Activated naive CD8-positive, alpha-beta T cell treated with anti-CD3 and anti-CD28 coated beads, Interleukin-2, amount 10 ng/mL, durations not matched to agents 7 days and 5 days (primary cell): Measurements from ENCODE around the gene SORCS3. TPM values are rescaled to one million over a fixed set of nuclear protein-coding genes. Genes with fewer than 3 reads are reported as not detected.

ENCODE experiments used
- ATAC-seq: fragments of 150-1000 bp; cut with Tn5 transposase; one replicate; pipeline ENCODE4 v1.10.0; 2021; ENCODE audit warnings: low read depth, moderate library complexity
- POLR2A ChIA-PET: fragments of 350-600 bp; sonication (Branson Sonifier 250); formaldehyde crosslinking; loops from one replicate; lab custom pipeline; 2021; ENCODE audit warnings: antibody characterized with exemption; lab: Charles Lee
- DNase-seq: peaks from one replicate; pipeline ENCODE4 v3.0.0; 2021
- H3K27ac Mint-ChIP-seq: one replicate; pipeline ENCODE4 v1.8.0; 2022; ENCODE audit warnings: mild to moderate bottlenecking, mixed read lengths
- H3K27me3 Mint-ChIP-seq: one replicate; pipeline ENCODE4 v1.8.0; 2022; ENCODE audit warnings: mild to moderate bottlenecking, moderate library complexity, mixed read lengths
- H3K36me3 Mint-ChIP-seq: one replicate; pipeline ENCODE4 v1.8.0; 2021; ENCODE audit warnings: mild to moderate bottlenecking, mixed read lengths
- H3K4me1 Mint-ChIP-seq: one replicate; pipeline ENCODE4 v1.8.0; 2021; ENCODE audit warnings: mixed read lengths
- H3K4me3 Mint-ChIP-seq: one replicate; pipeline ENCODE4 v1.8.0; 2022; ENCODE audit warnings: mild to moderate bottlenecking, moderate library complexity, mixed read lengths
- H3K9me3 Mint-ChIP-seq: one replicate; pipeline ENCODE4 v1.8.0; 2021; ENCODE audit warnings: mixed read lengths
- total RNA-seq, 2 experiments: library from RNA; stranded (reverse); gene quantifications; one replicate each; pipeline ENCODE4 v1.2.3, GENCODE V29; 2021

The SORCS3 gene
- total RNA-seq, 2 experiments from 2014 or later = not detected

- H3K27ac Mint-ChIP-seq = no peak overlapping the region
- H3K36me3 Mint-ChIP-seq = no peaks in the 10 kb centered on the region
- POLR2A ChIA-PET = no interaction called here
- peaks cover 3% of the 10 kb centered on the region for H3K9me3 Mint-ChIP-seq
- no peak overlapping the region for H3K4me3 Mint-ChIP-seq
- DNase-seq = no peak
- no peaks in the 10 kb centered on the region for H3K4me1 Mint-ChIP-seq
- H3K27me3 Mint-ChIP-seq = no peaks in the 10 kb centered on the region
- ATAC-seq = no peak
Measured at GRCh38 chr10:105026566-105026965, 385.5 kb downstream of the SORCS3 start.

- Mint-ChIP-seq H3K27ac (no peak overlapping the region), H3K9me3 (peaks cover 3% of the 10 kb centered on the region), H3K27me3 (no peaks in the 10 kb centered on the region), H3K4me1 (no peaks in the 10 kb centered on the region), H3K36me3 (no peaks in the 10 kb centered on the region), H3K4me3 (no peak overlapping the region)
- DNase-seq (no peak), ATAC-seq (no peak)
- POLR2A ChIA-PET = no interaction called here
Measured at GRCh38 chr10:105029286-105029685, 388.2 kb downstream of the SORCS3 start.

DNA sequence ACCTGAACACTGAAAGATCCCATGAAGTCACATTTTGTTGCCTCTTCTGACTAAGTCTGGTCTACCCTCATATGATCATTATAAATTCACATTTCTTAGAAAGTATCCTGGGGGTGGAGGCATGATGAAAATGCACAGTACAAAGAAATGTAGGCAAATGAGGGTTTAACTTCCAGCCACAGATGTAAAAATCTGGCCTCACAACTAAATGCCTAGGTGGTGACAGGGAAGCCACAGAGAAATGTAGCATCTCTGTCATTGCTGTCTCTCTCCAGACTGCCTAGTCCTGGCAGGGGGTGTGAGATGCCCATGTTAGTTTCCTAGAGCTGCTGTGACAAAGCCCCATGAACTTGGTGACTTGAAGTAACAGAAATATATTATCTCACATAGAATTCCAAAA lies 395.9 kb downstream of the SORCS3 start:
- no peaks in the 10 kb centered on the region for H3K27me3 Mint-ChIP-seq
- no peak overlapping the region for H3K27ac Mint-ChIP-seq
- no peak for DNase-seq
- H3K4me1 Mint-ChIP-seq = no peaks in the 10 kb centered on the region
- no peaks in the 10 kb centered on the region for H3K36me3 Mint-ChIP-seq
- ATAC-seq = no peak
- H3K4me3 Mint-ChIP-seq = no peak overlapping the region
- POLR2A ChIA-PET = no interaction called here
- H3K9me3 Mint-ChIP-seq = no peaks in the 10 kb centered on the region

GRCh38 chr10:105041956-105042355 lies 400.9 kb downstream of the SORCS3 start:
- DNase-seq (no peak), ATAC-seq (no peak)
- Mint-ChIP-seq H3K27me3 (no peaks in the 10 kb centered on the region), H3K4me3 (no peak overlapping the region), H3K9me3 (no peaks in the 10 kb centered on the region), H3K27ac (no peak overlapping the region), H3K4me1 (no peaks in the 10 kb centered on the region), H3K36me3 (no peaks in the 10 kb centered on the region)
- POLR2A ChIA-PET = no interaction called here

GRCh38 chr10:105042906-105043552 lies 401.9 kb downstream of the SORCS3 start:
- Mint-ChIP-seq H3K27ac (no peak overlapping the region), H3K36me3 (no peaks in the 10 kb centered on the region), H3K4me3 (no peak overlapping the region), H3K27me3 (no peaks in the 10 kb centered on the region), H3K9me3 (peaks cover 2% of the 10 kb centered on the region), H3K4me1 (no peaks in the 10 kb centered on the region)
- POLR2A ChIA-PET = no interaction called here
- DNase-seq (no peak), ATAC-seq (no peak)

GRCh38 chr10:105044902-105045301 lies 403.8 kb downstream of the SORCS3 start:
- Mint-ChIP-seq H3K27me3 (no peaks in the 10 kb centered on the region), H3K27ac (no peak overlapping the region), H3K36me3 (no peaks in the 10 kb centered on the region), H3K4me3 (no peak overlapping the region), H3K9me3 (peaks cover 2% of the 10 kb centered on the region), H3K4me1 (no peaks in the 10 kb centered on the region)
- no peak for DNase-seq
- POLR2A ChIA-PET = no interaction called here
- ATAC-seq = no peak

DNA sequence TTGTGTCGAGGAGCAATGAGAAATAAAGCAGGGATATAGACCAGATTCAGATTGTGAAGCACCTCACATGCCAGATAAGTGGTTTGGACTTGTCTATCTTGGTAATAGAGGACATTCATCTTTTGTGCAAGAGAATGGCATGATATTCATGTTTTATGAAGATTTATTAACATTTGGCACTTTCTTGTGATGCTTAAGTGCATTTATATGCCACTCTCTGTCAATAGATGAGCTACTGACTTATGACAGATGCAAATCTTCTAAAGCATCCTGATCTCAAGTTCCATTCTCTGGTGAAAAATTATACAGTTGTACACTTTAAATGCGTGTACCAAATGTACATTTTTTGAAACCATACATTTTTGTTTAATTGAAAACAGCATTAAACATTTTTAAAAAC lies 415.3 kb downstream of the SORCS3 start:
- H3K27me3 Mint-ChIP-seq = no peaks in the 10 kb centered on the region
- H3K9me3 Mint-ChIP-seq = peaks cover 3% of the 10 kb centered on the region
- no peaks in the 10 kb centered on the region for H3K36me3 Mint-ChIP-seq
- H3K4me3 Mint-ChIP-seq = no peak overlapping the region
- H3K4me1 Mint-ChIP-seq = no peaks in the 10 kb centered on the region
- no peak for DNase-seq
- POLR2A ChIA-PET = no interaction called here
- no peak overlapping the region for H3K27ac Mint-ChIP-seq
- ATAC-seq = no peak

DNA sequence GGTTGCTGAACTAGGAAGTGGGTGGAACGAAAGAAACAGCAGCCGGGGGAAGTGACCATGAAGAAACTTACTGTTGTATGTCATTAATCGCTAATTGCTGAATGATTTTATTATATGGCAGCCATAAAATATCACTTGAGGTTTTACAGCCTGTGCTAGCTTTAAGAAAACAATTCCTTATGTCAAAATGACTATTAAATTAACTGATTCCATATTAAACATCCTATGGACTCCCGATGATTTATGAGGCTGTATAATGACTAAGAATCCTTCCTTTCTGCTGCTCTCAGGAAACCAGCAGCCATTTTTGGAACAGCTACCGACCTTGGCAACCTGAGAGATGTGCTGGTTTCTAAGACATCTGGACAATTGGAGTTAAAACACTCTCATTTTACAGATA lies 421.9 kb downstream of the SORCS3 start:
- Mint-ChIP-seq H3K27me3 (no peaks in the 10 kb centered on the region), H3K36me3 (no peaks in the 10 kb centered on the region), H3K4me3 (no peak overlapping the region), H3K27ac (no peak overlapping the region), H3K4me1 (no peaks in the 10 kb centered on the region), H3K9me3 (no peaks in the 10 kb centered on the region)
- ATAC-seq (no peak), DNase-seq (no peak)
- POLR2A ChIA-PET = no interaction called here

- Mint-ChIP-seq H3K36me3 (no peaks in the 10 kb centered on the region), H3K27ac (no peak overlapping the region), H3K9me3 (no peaks in the 10 kb centered on the region), H3K4me1 (no peaks in the 10 kb centered on the region), H3K27me3 (no peaks in the 10 kb centered on the region), H3K4me3 (no peak overlapping the region)
- ATAC-seq (no peak), DNase-seq (no peak)
- POLR2A ChIA-PET = no interaction called here
Measured at GRCh38 chr10:105063796-105064195, 422.7 kb downstream of the SORCS3 start.

DNA sequence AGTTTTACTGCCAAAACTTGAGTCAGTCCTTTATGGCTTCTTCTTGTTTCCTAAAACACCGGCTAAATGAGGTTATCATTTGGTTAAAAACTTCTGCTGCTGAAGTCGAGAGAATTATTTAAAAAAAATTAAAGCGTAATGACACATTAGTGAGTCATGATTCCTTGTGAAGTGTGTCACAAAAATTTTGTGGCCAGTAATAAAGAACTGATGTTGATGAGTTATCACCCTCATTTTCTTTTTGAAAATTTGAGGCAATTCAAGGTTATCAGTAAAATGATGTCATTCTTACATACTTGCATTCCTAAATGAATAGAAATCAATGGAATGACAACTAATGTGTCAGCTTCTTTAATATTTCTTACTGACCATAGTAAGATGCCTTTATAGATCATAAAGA lies 427.4 kb downstream of the SORCS3 start:
- no peak for ATAC-seq

GRCh38 chr10:105070249-105070648 lies 429.2 kb downstream of the SORCS3 start:
- H3K4me1 Mint-ChIP-seq = no peaks in the 10 kb centered on the region
- no peak for DNase-seq
- no peak for ATAC-seq
- no peaks in the 10 kb centered on the region for H3K36me3 Mint-ChIP-seq
- no peak overlapping the region for H3K4me3 Mint-ChIP-seq
- H3K9me3 Mint-ChIP-seq = no peaks in the 10 kb centered on the region
- no peaks in the 10 kb centered on the region for H3K27me3 Mint-ChIP-seq
- POLR2A ChIA-PET = no interaction called here
- no peak overlapping the region for H3K27ac Mint-ChIP-seq

More for the DNA sequence above, 427.4 kb downstream of the SORCS3 start:
- no peak overlapping the region for H3K4me3 Mint-ChIP-seq
- no peak for DNase-seq
- no peaks in the 10 kb centered on the region for H3K27me3 Mint-ChIP-seq
- H3K27ac Mint-ChIP-seq = no peak overlapping the region
- no peaks in the 10 kb centered on the region for H3K36me3 Mint-ChIP-seq
- no peaks in the 10 kb centered on the region for H3K4me1 Mint-ChIP-seq
- POLR2A ChIA-PET = no interaction called here
- no peaks in the 10 kb centered on the region for H3K9me3 Mint-ChIP-seq

DNA sequence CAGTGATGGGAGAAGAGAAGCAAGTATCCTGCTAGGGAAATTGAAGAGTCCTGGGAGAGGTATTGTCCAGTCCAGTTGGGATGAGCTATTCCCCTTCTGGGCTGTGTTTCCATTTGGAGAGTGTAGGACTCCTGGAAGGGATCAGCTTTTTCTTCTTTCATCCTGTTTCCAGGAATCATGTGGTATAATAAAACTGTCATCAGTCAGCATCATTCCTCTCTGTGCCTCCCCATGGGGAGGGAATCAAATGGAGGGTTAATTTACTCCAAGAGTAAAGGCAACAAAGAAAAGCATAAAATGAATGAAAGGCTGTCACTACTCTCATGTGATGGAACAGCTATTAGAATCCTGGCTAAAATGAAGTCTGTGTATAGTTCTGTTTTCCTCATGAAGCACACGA lies 429.9 kb downstream of the SORCS3 start:
- H3K27ac Mint-ChIP-seq = no peak overlapping the region
- ATAC-seq = no peak
- POLR2A ChIA-PET = no interaction called here
- no peaks in the 10 kb centered on the region for H3K9me3 Mint-ChIP-seq
- H3K36me3 Mint-ChIP-seq = no peaks in the 10 kb centered on the region
- H3K4me1 Mint-ChIP-seq = no peaks in the 10 kb centered on the region
- no peak for DNase-seq
- H3K4me3 Mint-ChIP-seq = no peak overlapping the region
- H3K27me3 Mint-ChIP-seq = no peaks in the 10 kb centered on the region

DNA sequence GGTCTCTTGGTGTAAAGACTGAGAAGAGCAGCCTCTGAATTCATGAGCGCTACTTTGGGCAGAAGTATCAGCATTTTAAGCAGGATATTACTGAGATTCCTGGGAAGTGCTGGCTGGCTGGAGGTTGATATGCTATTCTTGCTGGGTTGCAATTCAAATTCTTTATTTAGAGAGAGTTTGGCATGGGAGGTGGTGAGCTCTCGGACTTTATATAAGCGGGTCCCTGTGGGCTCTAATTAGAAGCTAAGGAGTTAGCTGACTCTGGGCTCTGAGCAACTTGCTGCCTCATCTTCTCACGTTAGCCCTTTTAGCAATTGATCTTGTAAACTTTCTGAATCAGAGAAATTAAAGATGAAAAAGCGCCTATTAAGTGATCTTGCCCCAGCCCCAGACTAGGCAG lies 430.9 kb downstream of the SORCS3 start:
- POLR2A ChIA-PET = no interaction called here
- no peaks in the 10 kb centered on the region for H3K27me3 Mint-ChIP-seq

DNA sequence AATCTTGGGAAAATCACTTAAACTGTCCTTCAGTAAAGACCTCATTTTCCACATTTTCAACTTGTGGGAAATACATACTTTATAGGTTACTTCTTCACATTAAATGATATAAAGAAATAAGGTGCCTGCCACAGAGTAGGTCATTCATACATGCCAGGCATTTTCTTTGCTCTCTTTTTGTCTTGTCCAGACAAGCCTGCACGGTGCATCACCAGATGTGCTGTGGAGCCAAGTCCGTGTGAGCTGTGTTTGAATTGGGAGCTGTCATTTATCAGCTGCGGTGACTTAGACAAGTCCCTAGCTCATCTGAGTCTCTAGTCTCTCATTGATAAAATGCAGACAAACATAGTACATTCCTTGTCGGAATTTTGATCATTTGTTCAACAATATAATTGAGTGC lies 432.9 kb downstream of the SORCS3 start:
- no peak overlapping the region for H3K4me3 Mint-ChIP-seq
- H3K27me3 Mint-ChIP-seq = no peaks in the 10 kb centered on the region
- ATAC-seq (no peak), DNase-seq (no peak)
- H3K9me3 Mint-ChIP-seq = no peaks in the 10 kb centered on the region
- no peak overlapping the region for H3K27ac Mint-ChIP-seq
- no peaks in the 10 kb centered on the region for H3K36me3 Mint-ChIP-seq
- POLR2A ChIA-PET = no interaction called here
- no peaks in the 10 kb centered on the region for H3K4me1 Mint-ChIP-seq

More for the DNA sequence above, 430.9 kb downstream of the SORCS3 start:
- H3K4me1 Mint-ChIP-seq = no peaks in the 10 kb centered on the region
- H3K27ac Mint-ChIP-seq = no peak overlapping the region
- H3K9me3 Mint-ChIP-seq = no peaks in the 10 kb centered on the region
- ATAC-seq = no peak
- DNase-seq = no peak
- H3K36me3 Mint-ChIP-seq = no peaks in the 10 kb centered on the region
- no peak overlapping the region for H3K4me3 Mint-ChIP-seq

DNA sequence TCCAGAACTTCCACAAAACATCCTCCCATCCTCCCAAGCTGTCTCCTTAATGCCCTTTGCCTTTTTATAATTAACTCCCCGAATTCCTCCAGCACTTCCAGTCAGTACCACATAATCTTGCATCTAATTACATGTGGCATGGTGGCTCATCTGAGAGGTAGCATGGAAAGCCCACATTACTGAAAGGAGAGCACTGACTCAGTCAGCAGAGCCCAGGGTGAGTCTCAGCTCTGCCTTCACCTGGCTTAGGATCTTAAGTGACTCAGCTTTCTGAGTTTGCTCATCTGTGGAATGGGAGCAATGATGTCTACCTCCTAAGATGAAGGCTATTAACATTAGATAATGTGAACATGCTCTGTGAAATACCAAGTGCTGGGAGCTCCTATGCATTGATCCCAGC lies 433.9 kb downstream of the SORCS3 start:
- no peaks in the 10 kb centered on the region for H3K4me1 Mint-ChIP-seq
- H3K9me3 Mint-ChIP-seq = no peaks in the 10 kb centered on the region
- no peaks in the 10 kb centered on the region for H3K36me3 Mint-ChIP-seq
- ATAC-seq (no peak), DNase-seq (no peak)
- no peak overlapping the region for H3K4me3 Mint-ChIP-seq
- POLR2A ChIA-PET = no interaction called here
- H3K27me3 Mint-ChIP-seq = no peaks in the 10 kb centered on the region
- no peak overlapping the region for H3K27ac Mint-ChIP-seq
